Osteoblast (primary cell): ENCODE measurements around the gene KLKB1. TPM values are rescaled to one million over a fixed set of nuclear protein-coding genes. Genes with fewer than 3 reads are reported as not detected.

Experiments
- DNase-seq: peaks from one replicate; pipeline ENCODE4 v3.0.0; 2011; ENCODE audit warnings: low spot score, mixed read lengths; ENCODE audit not compliant: insufficient read length; ENCODE audit errors: missing footprints
- H2AFZ ChIP-seq: 2 replicates; pipeline ENCODE4 v1.6.0; 2011; ENCODE audit warnings: mild to moderate bottlenecking, low read length
- H3K27ac ChIP-seq: 2 replicates; pipeline ENCODE4 v1.5.1; 2011; ENCODE audit warnings: mild to moderate bottlenecking, low read depth, low read length, moderate library complexity
- H3K27me3 ChIP-seq: 2 replicates; pipeline ENCODE4 v1.6.0; 2012; ENCODE audit warnings: mild to moderate bottlenecking, control low read depth, inconsistent platforms, low read length, moderate library complexity; ENCODE audit not compliant: insufficient read depth
- H3K36me3 ChIP-seq: 2 replicates; pipeline ENCODE4 v1.5.1; 2011; ENCODE audit warnings: mild to moderate bottlenecking, low read length, control low read depth, moderate library complexity; ENCODE audit not compliant: insufficient read depth
- H3K4me1 ChIP-seq: 2 replicates; pipeline ENCODE4 v1.5.1; 2011; ENCODE audit warnings: mild to moderate bottlenecking, low read length, control low read depth, moderate library complexity; ENCODE audit not compliant: insufficient read depth
- H3K4me2 ChIP-seq: 2 replicates; pipeline ENCODE4 v1.6.0; 2011; ENCODE audit warnings: mild to moderate bottlenecking, low read length; ENCODE audit not compliant: insufficient read depth
- H3K4me3 ChIP-seq: fragments of 200-600 bp; sonication (generic); 3 replicates; pipeline ENCODE4 v1.5.1; 2012; ENCODE audit warnings: mild to moderate bottlenecking, low read length, inconsistent platforms; ENCODE audit not compliant: insufficient read depth
- H3K79me2 ChIP-seq: 2 replicates; pipeline ENCODE4 v1.6.0; 2012; ENCODE audit warnings: mild to moderate bottlenecking, low read length, control low read depth, inconsistent platforms; ENCODE audit not compliant: insufficient read depth
- H3K9me3 ChIP-seq: 2 replicates; pipeline ENCODE4 v1.5.1; 2011; ENCODE audit warnings: low read depth, low read length, control low read depth
- H4K20me1 ChIP-seq: 2 replicates; pipeline ENCODE4 v1.6.0; 2012; ENCODE audit warnings: mild to moderate bottlenecking, low read length, control low read depth; ENCODE audit not compliant: insufficient read depth
- CTCF ChIP-seq: IDR thresholded peaks from 2 replicates; pipeline ENCODE4 v1.5.1; 2011; ENCODE audit warnings: mild to moderate bottlenecking, low read depth, low read length, moderate library complexity; ENCODE audit errors: extremely low read depth
- total RNA-seq: library from RNA; depleted of rRNA; stranded (reverse); fragments of >200 nt; gene quantifications from 2 replicates; pipeline ENCODE4 v1.2.3, GENCODE V29; 2012

Gene KLKB1
- total RNA-seq, 1 donor: not detected

- Histone ChIP-seq H4K20me1 (no peaks in the 10 kb centered on the region), H2AFZ (no peak overlapping the region), H3K27ac (no peak overlapping the region), H3K4me3 (no peak overlapping the region), H3K79me2 (no peaks in the 10 kb centered on the region), H3K9me3 (no peaks in the 10 kb centered on the region), H3K4me1 (no peaks in the 10 kb centered on the region), H3K4me2 (no peak overlapping the region), H3K36me3 (peaks cover 3% of the 10 kb centered on the region), H3K27me3 (no peaks in the 10 kb centered on the region)
- no peak for TF ChIP-seq CTCF
- DNase-seq: peak; percentile 58
Observed at GRCh38 chr4:186200516-186200915, 26.8 kb upstream of the KLKB1 start.

GRCh38 chr4:186201010-186201409, 26.3 kb upstream of the KLKB1 start:
- no peak for TF ChIP-seq CTCF
- no peak overlapping the region for H3K4me3 ChIP-seq
- no peaks in the 10 kb centered on the region for H3K79me2 ChIP-seq
- no peaks in the 10 kb centered on the region for H3K4me1 ChIP-seq
- no peaks in the 10 kb centered on the region for H4K20me1 ChIP-seq
- no peaks in the 10 kb centered on the region for H3K9me3 ChIP-seq
- no peak for DNase-seq
- no peak overlapping the region for H2AFZ ChIP-seq
- no peaks in the 10 kb centered on the region for H3K27me3 ChIP-seq
- H3K4me2 ChIP-seq: no peak overlapping the region
- H3K27ac ChIP-seq: no peak overlapping the region
- peaks cover 2% of the 10 kb centered on the region for H3K36me3 ChIP-seq

DNA sequence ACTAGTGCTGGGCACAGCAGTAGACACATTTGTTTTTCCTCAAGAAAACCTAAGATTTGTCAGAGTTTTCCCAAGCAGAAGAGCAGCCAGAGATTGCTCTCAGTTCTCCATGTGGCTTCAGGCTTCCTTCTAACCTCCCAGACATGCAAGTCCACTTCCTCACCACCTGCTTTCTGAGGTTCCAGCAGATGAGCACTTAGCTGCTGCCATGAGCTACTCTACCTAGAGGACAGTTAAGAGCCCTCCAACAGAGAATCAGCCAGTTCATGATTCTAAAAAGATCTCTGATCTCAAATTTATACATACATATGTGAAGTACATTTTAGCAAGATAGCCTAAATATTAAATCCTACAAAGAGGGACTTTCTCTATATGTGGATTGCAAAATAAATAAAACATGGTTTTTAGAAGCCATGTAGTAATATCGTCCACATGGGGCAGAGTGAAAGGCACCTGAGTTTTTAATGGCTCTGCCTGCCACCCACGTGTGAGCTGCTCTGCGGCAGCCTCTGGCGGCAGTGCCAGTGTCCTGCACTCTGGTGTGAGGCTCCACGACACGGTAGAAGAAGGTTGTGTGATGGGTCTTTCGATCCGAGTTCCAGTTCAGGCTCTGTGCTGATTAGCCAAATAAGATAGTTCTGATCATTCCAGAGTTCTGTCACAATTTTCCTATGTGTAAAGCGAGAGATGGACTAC, 25.6 kb upstream of the KLKB1 start:
- no peak overlapping the region for H3K4me3 ChIP-seq
- H3K27me3 ChIP-seq: no peaks in the 10 kb centered on the region
- H3K36me3 ChIP-seq: no peaks in the 10 kb centered on the region
- no peaks in the 10 kb centered on the region for H3K4me1 ChIP-seq
- peak; percentile 60 for TF ChIP-seq CTCF
- DNase-seq: peak; percentile 83
- no peaks in the 10 kb centered on the region for H3K79me2 ChIP-seq
- no peaks in the 10 kb centered on the region for H3K9me3 ChIP-seq
- no peak overlapping the region for H2AFZ ChIP-seq
- H3K4me2 ChIP-seq: no peak overlapping the region
- no peaks in the 10 kb centered on the region for H4K20me1 ChIP-seq
- H3K27ac ChIP-seq: no peak overlapping the region

DNA sequence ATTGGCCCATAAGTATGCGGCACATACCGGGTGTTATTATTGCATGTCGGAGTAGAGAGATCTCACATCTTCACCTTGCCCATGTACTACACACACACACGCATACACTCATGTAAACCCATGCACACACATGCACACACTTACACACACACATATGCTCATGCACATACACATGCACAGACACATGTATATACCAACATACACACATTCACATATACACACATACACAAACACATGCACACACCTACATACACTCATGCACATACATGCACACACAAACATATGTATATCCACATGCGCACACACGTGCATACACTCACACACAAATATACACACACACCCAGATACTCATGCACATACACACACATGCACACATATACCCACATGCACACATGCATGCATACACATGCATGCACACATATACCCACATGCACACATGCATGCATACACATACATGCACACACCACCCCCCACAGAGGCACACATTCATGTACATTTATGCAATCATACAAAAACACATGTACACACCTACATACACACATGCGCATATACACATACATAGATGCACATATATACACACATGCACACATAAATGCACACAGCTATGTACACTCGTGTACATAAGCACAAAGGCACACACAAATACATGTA, 24.7 kb upstream of the KLKB1 start:
- no peak for TF ChIP-seq CTCF

More for the DNA sequence above, 24.7 kb upstream of the KLKB1 start:
- Histone ChIP-seq H3K27ac (no peak overlapping the region), H3K4me3 (no peak overlapping the region), H3K27me3 (no peaks in the 10 kb centered on the region), H2AFZ (no peak overlapping the region), H3K79me2 (no peaks in the 10 kb centered on the region), H3K4me2 (no peak overlapping the region), H3K36me3 (no peaks in the 10 kb centered on the region), H3K4me1 (no peaks in the 10 kb centered on the region), H4K20me1 (no peaks in the 10 kb centered on the region), H3K9me3 (no peaks in the 10 kb centered on the region)
- DNase-seq: no peak
